T-helper 17 cell (primary cell): ENCODE results near the gene NOS3. TPM values are rescaled to one million over a fixed set of nuclear protein-coding genes. Genes with fewer than 3 reads are reported as not detected.
A peak's percentile ranks its signal among the peaks of the same experiment; 100 is the strongest.
"Not testable (repeated sequence)": the region's sequence is repeated elsewhere in the genome, so short reads cannot be mapped to it uniquely, and the experiment has no call there.

Source experiments
- ATAC-seq: fragments of 150-1000 bp; cut with Tn5 transposase; 2 replicates; pipeline ENCODE4 v1.10.0; 2021; ENCODE audit warnings: mild to moderate bottlenecking, moderate library complexity
- DNase-seq, 3 donors: peaks; one replicate each; pipeline versions ENCODE4 v3.0.0 to v3.0.0-alpha.2; 2020 to 2021
- H3K9me3 ChIP-seq: one replicate; pipeline ENCODE4 v1.7.0; 2013; ENCODE audit warnings: low read length, mild to moderate bottlenecking; ENCODE audit not compliant: control insufficient read depth, poor library complexity, severe bottlenecking
- H3K27ac Mint-ChIP-seq: one replicate; pipeline ENCODE4 v1.8.0; 2022; ENCODE audit warnings: mild to moderate bottlenecking, moderate library complexity, mixed read lengths
- H3K27me3 Mint-ChIP-seq: one replicate; pipeline ENCODE4 v1.8.0; 2022; ENCODE audit warnings: mixed read lengths
- H3K36me3 Mint-ChIP-seq: one replicate; pipeline ENCODE4 v1.8.0; 2022; ENCODE audit warnings: low read depth, mixed read lengths
- H3K4me1 Mint-ChIP-seq: one replicate; pipeline ENCODE4 v1.8.0; 2022; ENCODE audit warnings: mild to moderate bottlenecking, mixed read lengths
- H3K4me3 Mint-ChIP-seq: one replicate; pipeline ENCODE4 v1.8.0; 2022; ENCODE audit warnings: mild to moderate bottlenecking, moderate library complexity, mixed read lengths
- total RNA-seq, 4 donors: library from RNA in 2 of 4; stranded (reverse) in 2 of 4; gene quantifications; one replicate each; pipeline ENCODE4 v1.2.3 and lab custom pipeline; 2022 to 2026

NOS3 gene
- total RNA-seq, 2 donors from 2014 or later = 9.4 to 9.6 TPM

DNA sequence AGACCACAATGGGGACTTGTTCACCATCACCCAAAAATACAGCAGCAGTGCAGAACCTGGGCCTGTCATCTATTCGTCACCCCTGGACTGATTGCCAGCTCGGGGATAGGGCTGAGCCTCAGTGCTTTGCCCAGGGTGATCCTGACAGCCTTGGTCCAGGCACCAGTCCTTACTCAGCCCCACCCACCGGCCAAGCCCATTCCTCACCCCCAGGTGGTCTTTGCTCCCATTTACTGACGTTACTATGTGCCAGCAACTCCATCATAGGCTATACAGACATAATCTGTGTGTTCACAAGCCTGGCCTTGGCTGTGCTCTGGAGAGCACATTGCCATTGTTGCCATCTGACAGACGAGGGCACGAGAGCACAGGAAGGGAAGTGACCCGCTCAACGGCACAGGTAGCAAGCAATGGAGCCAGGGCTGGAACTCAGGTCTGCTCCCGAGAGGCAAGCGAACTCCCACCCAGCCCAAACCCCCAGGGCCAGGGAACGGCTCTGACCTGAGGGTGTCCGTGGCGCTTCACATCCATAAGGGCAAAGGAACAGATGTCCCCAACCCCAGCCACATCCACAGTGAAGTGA, 26.6 kb downstream of the NOS3 start:
- peak overlapping the region; percentile 98 for H3K27ac Mint-ChIP-seq
- H3K4me1 Mint-ChIP-seq = peaks cover 45% of the 10 kb centered on the region
- DNase-seq = no peak

DNA sequence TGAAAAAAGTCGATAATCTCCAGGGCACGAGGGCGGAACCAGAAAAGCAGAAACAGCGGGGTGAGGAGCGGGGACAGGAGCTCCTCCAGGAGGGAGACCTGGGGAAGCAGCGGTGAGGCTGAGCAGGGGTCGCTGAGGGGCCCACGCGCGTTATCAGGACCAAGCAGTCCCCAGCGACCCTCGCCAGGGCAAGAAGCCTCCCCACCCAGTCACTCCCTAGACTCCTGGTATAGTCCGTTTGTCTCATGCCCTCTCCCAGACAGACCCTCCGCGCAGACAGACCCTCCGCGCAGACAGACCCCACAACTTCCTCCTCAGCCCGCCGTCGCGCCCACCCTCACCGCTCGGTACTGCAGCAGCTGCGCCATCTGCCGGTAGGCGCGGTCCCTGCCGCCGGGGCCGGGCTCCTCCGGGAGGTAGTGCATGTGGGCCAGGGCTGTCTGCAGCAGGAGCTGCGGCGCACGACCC, 27.2 kb downstream of the NOS3 start:
- Mint-ChIP-seq H3K4me1 (peaks cover 41% of the 10 kb centered on the region), H3K27ac (peak overlapping the region; percentile 98), H3K4me3 (peak overlapping the region; percentile 94), H3K36me3 (peaks cover 3% of the 10 kb centered on the region), H3K27me3 (peaks cover 11% of the 10 kb centered on the region)
- ATAC-seq (peak; percentile 57), DNase-seq (peak; percentile 71 to 82 (median 76))
- H3K9me3 ChIP-seq = no peaks in the 10 kb centered on the region

More for the DNA sequence above, 26.6 kb downstream of the NOS3 start:
- ATAC-seq = no peak
- peaks cover 9% of the 10 kb centered on the region for H3K27me3 Mint-ChIP-seq
- H3K9me3 ChIP-seq = no peaks in the 10 kb centered on the region
- peak overlapping the region; percentile 94 for H3K4me3 Mint-ChIP-seq
- H3K36me3 Mint-ChIP-seq = peaks cover 3% of the 10 kb centered on the region

DNA sequence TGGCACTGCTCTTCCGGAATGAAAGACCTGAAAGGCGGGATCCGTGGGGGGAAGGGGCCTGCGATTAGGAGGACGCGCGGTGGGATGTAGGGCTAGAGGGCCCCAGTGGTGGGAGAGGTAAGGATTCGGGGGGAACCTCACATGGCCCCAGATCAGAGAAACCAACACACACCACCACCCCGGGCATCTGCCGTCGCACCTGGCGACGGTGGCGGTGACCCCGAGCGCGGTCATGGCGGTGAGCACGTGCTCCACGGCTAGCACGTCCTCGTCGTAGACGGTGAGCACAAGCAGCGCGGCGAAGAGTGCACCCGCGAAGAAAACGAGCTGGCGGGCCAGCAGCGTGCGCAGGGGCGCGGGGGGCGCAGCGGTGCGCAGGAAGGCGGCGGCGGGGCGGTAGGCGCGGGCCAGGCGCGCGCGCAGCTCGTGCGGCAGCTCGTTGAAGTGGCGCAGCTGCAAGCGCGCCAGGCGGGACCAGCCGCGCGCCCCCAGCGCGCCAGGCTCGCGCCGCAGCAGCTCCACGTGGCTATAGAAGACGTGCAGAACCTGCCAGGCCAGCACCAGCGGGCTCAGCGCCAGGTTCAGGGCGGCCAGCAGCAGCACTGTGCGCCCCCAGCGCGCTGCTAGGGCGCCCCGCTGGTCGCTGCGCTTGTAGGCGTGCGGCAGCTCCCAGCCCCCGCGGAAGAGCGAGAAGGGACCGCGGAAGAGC, 27.8 kb downstream of the NOS3 start:
- Mint-ChIP-seq H3K27ac (peak overlapping the region; percentile 98), H3K4me1 (peaks cover 41% of the 10 kb centered on the region)

DNA sequence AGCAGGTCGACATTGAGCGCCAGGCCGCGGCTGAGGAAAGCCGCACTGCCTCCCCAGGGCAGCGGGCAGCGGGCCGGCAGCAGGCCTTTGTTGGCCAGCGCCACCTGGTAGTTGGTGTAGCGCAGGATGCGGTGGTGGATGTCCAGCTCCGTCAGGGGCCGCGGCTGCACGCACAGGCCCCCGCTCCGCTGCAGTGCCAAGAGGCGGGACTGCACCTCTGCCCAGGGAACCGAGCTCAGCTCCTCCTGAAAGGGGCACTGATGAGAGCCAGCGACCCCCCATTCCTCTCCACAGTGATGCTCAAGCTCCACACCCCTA, 28.3 kb downstream of the NOS3 start:
- peaks cover 41% of the 10 kb centered on the region for H3K4me1 Mint-ChIP-seq
- no peaks in the 10 kb centered on the region for H3K9me3 ChIP-seq
- DNase-seq (no peak), ATAC-seq (no peak)
- H3K27ac Mint-ChIP-seq = no peak overlapping the region
- H3K4me3 Mint-ChIP-seq = peak overlapping the region; percentile 94
- peaks cover 3% of the 10 kb centered on the region for H3K36me3 Mint-ChIP-seq
- peaks cover 14% of the 10 kb centered on the region for H3K27me3 Mint-ChIP-seq

More for the DNA sequence above, 27.8 kb downstream of the NOS3 start:
- ATAC-seq = peak; percentile 43
- peaks cover 3% of the 10 kb centered on the region for H3K36me3 Mint-ChIP-seq
- H3K9me3 ChIP-seq = no peaks in the 10 kb centered on the region
- H3K4me3 Mint-ChIP-seq = peak overlapping the region; percentile 94
- peaks cover 14% of the 10 kb centered on the region for H3K27me3 Mint-ChIP-seq
- DNase-seq = peak; percentile 33 to 38 (median 37)

DNA sequence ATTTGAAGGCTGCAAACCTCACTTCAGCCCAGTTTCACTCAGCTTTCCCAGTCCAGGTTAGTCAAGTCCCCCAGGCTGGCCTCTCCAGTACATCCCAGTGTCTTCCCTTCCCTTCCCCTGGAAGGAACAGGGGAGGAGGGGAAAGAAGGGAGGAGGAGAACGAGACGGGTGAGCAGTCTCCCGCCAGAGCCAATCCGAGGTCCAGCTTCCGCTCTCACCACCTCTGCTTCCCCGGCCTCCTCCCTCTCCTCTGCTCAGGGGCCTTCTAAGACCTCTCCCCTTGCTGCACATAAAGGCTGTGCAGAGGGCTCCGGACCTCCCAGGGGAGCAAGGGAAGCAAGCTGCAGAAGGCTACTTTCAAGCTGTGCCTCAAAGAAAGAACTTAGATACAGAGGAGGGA, 29.4 kb downstream of the NOS3 start:
- H3K9me3 ChIP-seq = no peaks in the 10 kb centered on the region
- peaks cover 14% of the 10 kb centered on the region for H3K27me3 Mint-ChIP-seq
- peak overlapping the region; percentile 27 for H3K27ac Mint-ChIP-seq
- ATAC-seq (no peak), DNase-seq (no peak)
- peak overlapping the region; percentile 60 for H3K4me3 Mint-ChIP-seq
- H3K4me1 Mint-ChIP-seq = peaks cover 31% of the 10 kb centered on the region
- peaks cover 3% of the 10 kb centered on the region for H3K36me3 Mint-ChIP-seq

DNA sequence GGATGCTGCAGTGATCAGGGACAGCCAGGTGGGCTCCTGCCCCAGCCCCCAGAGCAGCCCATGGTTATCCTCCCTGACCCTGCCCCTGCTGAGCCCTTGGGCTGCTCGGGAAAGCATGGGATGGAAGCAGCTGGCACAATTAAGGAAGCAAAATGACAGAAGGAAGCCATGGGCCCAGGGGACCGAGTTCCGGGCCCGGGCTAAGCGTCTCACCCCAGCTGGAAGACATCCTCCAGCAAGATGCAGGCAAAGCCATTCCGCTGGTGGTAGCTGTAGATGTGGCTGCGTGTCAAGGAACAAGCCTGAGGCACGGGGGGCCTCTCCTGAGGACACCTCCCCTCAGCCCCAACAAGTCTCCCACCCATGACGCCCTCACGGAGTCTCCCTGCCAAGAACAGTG, 32.4 kb downstream of the NOS3 start:
- Mint-ChIP-seq H3K27me3 (peaks cover 13% of the 10 kb centered on the region), H3K27ac (no peak overlapping the region), H3K36me3 (no peaks in the 10 kb centered on the region), H3K4me3 (no peak overlapping the region), H3K4me1 (peaks cover 15% of the 10 kb centered on the region)
- DNase-seq (no peak), ATAC-seq (no peak)
- no peaks in the 10 kb centered on the region for H3K9me3 ChIP-seq

DNA sequence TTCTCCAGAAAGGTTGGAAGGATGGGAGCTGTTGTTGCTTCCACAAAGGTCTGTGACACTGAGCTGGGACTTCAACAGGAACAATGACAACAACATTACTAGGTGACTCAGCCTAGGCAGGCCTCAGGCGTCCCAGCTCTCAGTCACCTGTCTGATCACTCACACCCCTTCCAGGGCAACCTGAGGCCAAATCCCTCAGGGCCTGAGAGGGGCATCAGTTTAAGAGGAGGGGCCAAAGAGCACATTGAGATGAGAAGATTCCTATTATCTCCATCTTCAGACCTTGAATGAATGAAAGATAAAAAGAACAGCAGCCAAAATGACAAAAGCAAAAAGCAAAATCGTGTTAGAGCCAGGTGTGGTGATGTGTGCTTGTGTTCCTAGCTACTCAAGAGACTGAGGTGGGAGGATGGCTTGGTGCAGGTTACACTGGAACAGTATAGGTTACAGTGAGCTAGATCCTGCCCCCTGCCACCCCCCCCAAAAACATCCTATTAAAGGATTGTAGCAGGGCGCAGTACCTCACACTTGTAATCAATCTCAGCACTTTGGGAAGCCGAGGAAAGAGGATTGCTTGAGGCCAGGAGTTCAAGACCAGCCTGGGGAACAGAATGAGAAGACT, 33.7 kb downstream of the NOS3 start, which contains the start of gene ATG9B:
Gene ATG9B, minus strand, starts transcription at position 60 of the 622 bp plus-strand sequence. CDS start 71 bp downstream, outside the sequence.
- Mint-ChIP-seq H3K27me3 (peaks cover 6% of the 10 kb centered on the region), H3K4me1 (peaks cover 13% of the 10 kb centered on the region), H3K4me3 (no peak within 1 kb of the TSS), H3K27ac (no peak within 1 kb of the TSS), H3K36me3 (peaks cover 2% of the 10 kb centered on the region)
- no peak for ATAC-seq
- DNase-seq = no peak
- no peaks in the 10 kb centered on the region for H3K9me3 ChIP-seq

DNA sequence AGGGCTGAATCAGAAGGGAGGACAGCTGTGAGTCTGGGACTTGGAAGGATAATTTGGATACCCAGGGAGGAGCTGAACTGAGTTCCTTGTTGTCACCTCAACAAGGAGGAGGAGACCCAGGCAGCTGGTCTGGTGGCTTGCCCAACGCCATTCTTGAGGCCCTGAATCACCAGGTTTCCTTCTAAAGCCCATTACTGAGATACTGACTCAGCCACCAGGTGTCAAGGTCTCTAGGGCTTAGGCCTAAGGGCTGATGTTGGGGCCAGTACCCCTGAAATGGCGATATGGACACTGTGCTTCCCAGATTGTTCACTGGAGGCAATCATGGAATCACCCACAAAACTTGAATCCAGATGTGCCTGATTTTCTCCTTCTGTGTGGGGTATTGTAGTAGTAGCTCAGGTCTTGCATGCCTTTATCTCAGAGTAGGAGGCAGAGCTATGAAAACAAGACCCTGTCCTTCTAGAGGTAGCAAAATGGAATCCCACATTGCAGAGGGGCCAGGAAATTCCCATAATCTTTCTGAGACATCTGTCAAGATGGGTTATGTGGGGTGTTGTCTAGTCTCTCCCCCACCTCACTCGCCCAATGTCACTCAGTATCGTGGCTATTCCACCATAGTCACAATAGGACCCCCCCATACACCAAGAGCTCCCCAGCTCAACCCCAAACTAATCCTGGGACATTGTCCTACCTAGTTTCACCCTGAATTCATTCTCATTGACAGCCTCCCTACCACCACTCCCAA, 35.3 kb downstream of the NOS3 start:
- no peaks in the 10 kb centered on the region for H3K9me3 ChIP-seq
- Mint-ChIP-seq H3K4me1 (peaks cover 16% of the 10 kb centered on the region), H3K4me3 (no peak overlapping the region), H3K36me3 (peaks cover 2% of the 10 kb centered on the region), H3K27me3 (peaks cover 4% of the 10 kb centered on the region), H3K27ac (peak overlapping the region; percentile 70)
- ATAC-seq = no peak
- DNase-seq = no peak

DNA sequence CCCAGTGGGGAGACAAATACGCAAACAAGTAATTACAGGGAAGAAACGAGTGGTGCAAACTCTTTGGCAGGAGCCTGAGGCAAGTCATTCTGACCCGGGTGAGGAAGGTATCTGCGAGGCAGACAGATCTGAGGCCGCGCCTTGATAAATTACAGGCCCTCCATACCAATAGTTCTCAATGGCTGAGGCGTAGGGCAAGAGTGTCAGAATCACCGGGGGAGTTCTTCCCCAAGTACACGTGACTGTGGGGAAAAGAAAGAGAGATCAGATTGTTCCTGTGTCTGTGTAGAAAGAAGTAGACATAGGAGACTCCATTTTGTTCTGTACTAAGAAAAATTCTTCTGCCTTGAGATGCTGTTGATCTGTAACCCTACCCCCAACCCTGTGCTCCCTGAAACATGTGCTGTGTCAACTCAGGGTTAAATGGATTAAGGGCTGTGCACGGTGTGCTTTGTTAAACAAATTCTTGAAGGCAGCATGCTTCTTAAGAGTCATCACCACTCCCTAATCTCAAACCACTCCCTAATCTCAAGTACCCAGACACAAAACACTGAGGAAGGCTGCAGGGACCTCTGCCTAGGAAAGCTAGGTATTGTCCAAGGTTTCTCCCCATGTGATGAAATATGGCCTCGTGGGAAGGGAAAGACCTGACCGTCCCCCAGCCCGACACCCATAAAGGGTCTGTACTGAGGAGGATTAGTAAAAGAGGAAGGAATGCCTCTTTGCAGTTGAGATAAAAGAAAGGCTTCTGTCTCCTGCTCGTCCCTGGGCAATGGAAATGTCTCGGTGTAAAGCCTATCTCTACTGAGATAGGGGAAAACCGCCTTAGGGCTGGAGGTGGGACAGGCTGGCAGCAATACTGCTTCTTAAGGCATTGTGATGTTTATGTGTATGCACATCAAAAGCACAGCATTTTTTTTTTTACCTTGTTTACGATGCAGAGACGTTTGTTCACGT, 36.2 kb downstream of the NOS3 start:
- not testable (repeated sequence) for H3K9me3 ChIP-seq, DNase-seq, H3K36me3 Mint-ChIP-seq, ATAC-seq, H3K27me3 Mint-ChIP-seq
- peak overlapping the region; percentile 91 for H3K4me3 Mint-ChIP-seq
- H3K27ac Mint-ChIP-seq = peak overlapping the region; percentile 96
- H3K4me1 Mint-ChIP-seq = peaks cover 22% of the 10 kb centered on the region

DNA sequence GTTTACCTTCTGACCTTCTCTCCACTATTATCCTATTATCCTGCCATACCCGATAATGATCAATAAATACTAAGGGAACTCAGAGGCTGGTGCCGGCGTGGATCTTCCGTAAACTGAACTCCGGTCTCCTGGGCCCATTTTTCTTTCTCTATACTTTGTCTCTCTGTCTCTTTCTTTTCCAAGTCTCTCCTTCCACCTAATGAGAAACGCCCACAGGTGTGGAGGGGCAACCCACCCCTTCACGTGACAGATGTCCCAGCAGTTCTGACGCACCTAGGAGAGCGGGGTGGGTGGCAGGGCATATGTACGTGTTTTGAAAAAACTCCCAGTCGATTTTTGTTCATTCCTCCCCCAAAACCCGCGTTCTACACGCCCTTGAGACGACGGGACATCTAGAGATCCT, 36.9 kb downstream of the NOS3 start:
- H3K27ac Mint-ChIP-seq = peak overlapping the region; percentile 96
- H3K36me3 Mint-ChIP-seq, H3K27me3 Mint-ChIP-seq, H3K9me3 ChIP-seq, DNase-seq: not testable (repeated sequence)
- peak overlapping the region; percentile 91 for H3K4me3 Mint-ChIP-seq
- peaks cover 22% of the 10 kb centered on the region for H3K4me1 Mint-ChIP-seq
- peak; percentile 35 for ATAC-seq

DNA sequence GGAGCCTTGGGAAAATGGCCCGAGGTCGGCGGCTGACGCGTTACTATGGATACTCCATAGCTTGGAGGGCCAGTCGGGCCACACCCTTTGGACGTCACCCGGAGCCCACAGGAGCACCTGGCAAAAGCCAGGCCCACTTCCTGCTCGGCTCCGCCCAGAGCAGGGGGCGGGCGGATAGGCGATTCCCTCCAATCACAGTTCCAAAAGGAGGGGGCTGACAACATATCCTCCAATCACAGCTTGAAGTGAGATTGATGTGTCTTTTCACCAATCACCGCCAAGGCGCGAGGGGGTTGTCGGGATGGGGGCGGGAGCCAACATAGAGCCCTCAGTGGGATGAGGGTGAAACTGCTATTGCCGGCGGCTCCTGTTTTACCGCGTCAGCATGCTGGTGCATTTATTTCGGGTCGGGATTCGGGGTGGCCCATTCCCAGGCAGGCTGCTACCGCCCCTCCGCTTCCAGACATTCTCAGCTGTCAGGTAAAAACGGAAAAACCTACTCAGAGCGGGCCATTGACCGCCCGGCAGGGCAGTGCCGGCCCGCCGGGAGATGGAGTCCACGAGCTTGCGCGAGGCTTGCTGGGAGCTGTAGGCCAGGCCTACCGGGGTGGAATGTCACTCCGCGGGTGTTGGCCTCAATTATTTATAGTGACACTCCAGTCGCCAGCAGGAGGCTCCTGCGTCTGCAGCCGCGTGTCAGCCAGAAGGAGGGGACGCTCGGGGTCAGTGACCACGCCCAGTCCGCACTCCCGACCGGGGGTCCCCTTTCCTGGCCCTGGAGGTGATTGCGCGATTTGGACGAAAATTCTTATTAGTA, 37.5 kb downstream of the NOS3 start, which contains the start of gene ABCB8:
Gene ABCB8, plus strand, starts transcription at position 320 of the 817 bp plus-strand sequence. Its CDS starts 66 bp downstream, at position 386.
- Mint-ChIP-seq H3K4me3 (peak within 1 kb of the TSS; percentile 91), H3K27me3 (no peaks in the 10 kb centered on the region), H3K27ac (peak within 1 kb of the TSS; percentile 96), H3K36me3 (peaks cover 2% of the 10 kb centered on the region), H3K4me1 (peaks cover 22% of the 10 kb centered on the region)
- DNase-seq = peak; percentile 86 to 96 (median 94)
- ATAC-seq = peak; percentile 91
- H3K9me3 ChIP-seq = no peaks in the 10 kb centered on the region
